ENCODE measurements around the gene HCFC1R1.

DNA sequence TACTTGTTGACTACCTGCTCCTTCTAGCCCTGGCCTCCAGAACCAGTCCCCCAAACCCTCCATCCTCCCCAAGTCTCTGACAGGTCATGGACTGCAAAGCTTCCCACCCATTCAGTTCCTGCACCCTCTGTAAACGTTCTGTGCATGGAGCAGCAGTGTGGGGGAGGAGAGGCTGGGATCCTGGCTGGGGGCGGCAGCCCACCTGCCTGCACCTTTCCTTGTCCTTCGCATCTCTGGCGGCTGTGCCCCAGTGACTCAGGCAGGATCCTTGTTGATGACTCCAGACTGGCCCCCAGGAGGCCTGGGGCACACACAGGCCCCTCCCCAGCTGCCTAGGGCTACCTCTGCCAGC is 41.9 kb downstream of the HCFC1R1 start:
- TF ChIP-seq, protein P1, sequence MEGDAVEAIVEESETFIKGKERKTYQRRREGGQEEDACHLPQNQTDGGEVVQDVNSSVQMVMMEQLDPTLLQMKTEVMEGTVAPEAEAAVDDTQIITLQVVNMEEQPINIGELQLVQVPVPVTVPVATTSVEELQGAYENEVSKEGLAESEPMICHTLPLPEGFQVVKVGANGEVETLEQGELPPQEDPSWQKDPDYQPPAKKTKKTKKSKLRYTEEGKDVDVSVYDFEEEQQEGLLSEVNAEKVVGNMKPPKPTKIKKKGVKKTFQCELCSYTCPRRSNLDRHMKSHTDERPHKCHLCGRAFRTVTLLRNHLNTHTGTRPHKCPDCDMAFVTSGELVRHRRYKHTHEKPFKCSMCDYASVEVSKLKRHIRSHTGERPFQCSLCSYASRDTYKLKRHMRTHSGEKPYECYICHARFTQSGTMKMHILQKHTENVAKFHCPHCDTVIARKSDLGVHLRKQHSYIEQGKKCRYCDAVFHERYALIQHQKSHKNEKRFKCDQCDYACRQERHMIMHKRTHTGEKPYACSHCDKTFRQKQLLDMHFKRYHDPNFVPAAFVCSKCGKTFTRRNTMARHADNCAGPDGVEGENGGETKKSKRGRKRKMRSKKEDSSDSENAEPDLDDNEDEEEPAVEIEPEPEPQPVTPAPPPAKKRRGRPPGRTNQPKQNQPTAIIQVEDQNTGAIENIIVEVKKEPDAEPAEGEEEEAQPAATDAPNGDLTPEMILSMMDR (conservative IDR thresholded peaks at IDR 0.05; ENCODE audit: low read length): no peak
- no peak for TF ChIP-seq EZH2phosphoT487 (IDR thresholded peaks at IDR 0.05; ENCODE audit: borderline replicate concordance)

Measured in Loucy (cell line).